Caco-2 (cell line): ENCODE results near the gene PI4KA. TPM values are rescaled to one million over a fixed set of nuclear protein-coding genes. Genes with fewer than 3 reads are reported as not detected.

Experiments used
- BruUV-seq: library from RNA; stranded (reverse); fragments of 400-500 nt; replicated peaks from 2 replicates; lab custom pipeline; 2021; lab: Mats Ljungman, UMichigan
- CTCF ChIA-PET: fragments of 300-600 bp; sonication (Branson Sonifier 250); formaldehyde crosslinking; loops from one replicate; lab custom pipeline; 2022; ENCODE audit warnings: antibody characterized with exemption; lab: Charles Lee
- POLR2A ChIA-PET: fragments of 300-600 bp; sonication (Branson Sonifier 250); formaldehyde crosslinking; loops from one replicate; lab custom pipeline; 2022; ENCODE audit warnings: antibody characterized with exemption; lab: Charles Lee
- DNase-seq, 2 experiments: peaks; one replicate each; pipeline versions ENCODE4 v3.0.0 to v3.0.0-alpha.2; 2020 to 2022
- H3K27me3 ChIP-seq: replicated peaks from 2 replicates; pipeline ENCODE4 v1.6.0; 2011; ENCODE audit warnings: low read length; ENCODE audit not compliant: control insufficient read depth, insufficient read depth
- H3K36me3 ChIP-seq: 2 replicates; pipeline ENCODE4 v1.5.1; 2011; ENCODE audit warnings: low read length; ENCODE audit not compliant: control insufficient read depth, insufficient read depth
- H3K4me1 ChIP-seq: fragments of 250-450 bp; sonication (Bioruptor Pico); 2 replicates; pipeline ENCODE4 v1.5.1; 2020; ENCODE audit warnings: mild to moderate bottlenecking
- H3K4me3 ChIP-seq: 2 replicates; pipeline ENCODE4 v1.5.1; 2011; ENCODE audit warnings: low read depth, mild to moderate bottlenecking, control low read depth, low read length
- H3K9me3 ChIP-seq: fragments of 250-450 bp; sonication (Bioruptor Pico); 2 replicates; pipeline ENCODE4 v1.5.1; 2020; ENCODE audit warnings: mild to moderate bottlenecking, moderate library complexity
- H3K27ac Mint-ChIP-seq: one replicate; pipeline ENCODE4 v1.8.0; 2022; ENCODE audit warnings: mixed read lengths; ENCODE audit not compliant: unreplicated experiment
- H3K27me3 Mint-ChIP-seq: one replicate; pipeline ENCODE4 v1.8.0; 2022; ENCODE audit warnings: mixed read lengths; ENCODE audit not compliant: insufficient read depth, unreplicated experiment
- H3K36me3 Mint-ChIP-seq: one replicate; pipeline ENCODE4 v1.8.0; 2022; ENCODE audit warnings: mild to moderate bottlenecking, mixed read lengths; ENCODE audit not compliant: insufficient read depth, unreplicated experiment
- H3K4me1 Mint-ChIP-seq: one replicate; pipeline ENCODE4 v1.8.0; 2022; ENCODE audit warnings: low read depth, mixed read lengths; ENCODE audit not compliant: unreplicated experiment
- H3K4me3 Mint-ChIP-seq: one replicate; pipeline ENCODE4 v1.8.0; 2022; ENCODE audit warnings: mild to moderate bottlenecking, moderate library complexity, mixed read lengths; ENCODE audit not compliant: unreplicated experiment
- H3K9me3 Mint-ChIP-seq: one replicate; pipeline ENCODE4 v1.8.0; 2022; ENCODE audit warnings: mixed read lengths; ENCODE audit not compliant: unreplicated experiment
- CTCF ChIP-seq, 2 experiments: fragments of 200-600 bp in 1 of 2; IDR thresholded peaks; 1 replicate in 1 of 2; 2 replicates in 1 of 2; pipeline versions ENCODE4 v1.5.1 to v1.8.0; 2011 to 2022; ENCODE audit warnings: antibody characterized with exemption in 1 of 2, control low read depth in 1 of 2, inconsistent platforms in 1 of 2, low read depth in 1 of 2, low read length in 1 of 2, mild to moderate bottlenecking in 1 of 2, moderate library complexity in 1 of 2; ENCODE audit not compliant: insufficient read depth in 1 of 2, severe bottlenecking in 1 of 2, unreplicated experiment in 1 of 2
- intact Hi-C: fragments of 100-400 bp; cut with micrococcal nuclease; formaldehyde crosslinking; loops from one replicate; pipeline ENCODE4 v1.10.0; 2022; ENCODE audit not compliant: unreplicated experiment
- total RNA-seq: library from RNA; stranded (reverse); gene quantifications from 2 replicates; pipeline ENCODE4 v1.2.3, GENCODE V29; 2022

Gene PI4KA
- total RNA-seq, 1 experiment from 2014 or later = 66.9 TPM

- H3K4me1 ChIP-seq = no peaks in the 10 kb centered on the region
- H3K4me1 Mint-ChIP-seq = no peaks in the 10 kb centered on the region
- ChIA-PET POLR2A (no interaction called here), CTCF (interaction anchor here (0.6 kb wide), 2 partner anchors 139 to 328 kb away, joined by 4 to 7 read pairs; no protein-coding TSS in a partner anchor)
- H3K27me3 ChIP-seq = no peaks in the 10 kb centered on the region
- H3K4me3 ChIP-seq = no peak overlapping the region
- no peak for DNase-seq
- H3K4me3 Mint-ChIP-seq = no peak overlapping the region
- H3K27me3 Mint-ChIP-seq = no peaks in the 10 kb centered on the region
- H3K27ac Mint-ChIP-seq = no peak overlapping the region
- intact Hi-C loops = no loop called here
- H3K36me3 ChIP-seq = peaks cover 4% of the 10 kb centered on the region
- no peaks in the 10 kb centered on the region for H3K9me3 Mint-ChIP-seq
- no peaks in the 10 kb centered on the region for H3K9me3 ChIP-seq
- no TSS peak for BruUV-seq
- peaks cover 21% of the 10 kb centered on the region for H3K36me3 Mint-ChIP-seq
- TF ChIP-seq CTCF (IDR thresholded peaks at IDR 0.05; ENCODE audit: insufficient read depth in 1 of 2, low read depth in 1 of 2, low read length in 1 of 2, severe bottlenecking in 1 of 2, unreplicated experiment in 1 of 2) = peak in 1 of 2 experiments; percentile 8
Observed at GRCh38 chr22:20746431-20747189, 112.0 kb downstream of the PI4KA start.

- no peak for TF ChIP-seq CTCF (IDR thresholded peaks at IDR 0.05; ENCODE audit: insufficient read depth in 1 of 2, low read depth in 1 of 2, low read length in 1 of 2, severe bottlenecking in 1 of 2, unreplicated experiment in 1 of 2)
- ChIA-PET POLR2A (no interaction called here), CTCF (no interaction called here)
- BruUV-seq = no TSS peak
- Mint-ChIP-seq H3K9me3 (peaks cover 10% of the 10 kb centered on the region), H3K4me3 (no peak overlapping the region), H3K36me3 (peaks cover 29% of the 10 kb centered on the region), H3K4me1 (no peaks in the 10 kb centered on the region), H3K27me3 (no peaks in the 10 kb centered on the region), H3K27ac (no peak overlapping the region)
- H3K4me3 ChIP-seq = no peak overlapping the region
- peaks cover 4% of the 10 kb centered on the region for H3K36me3 ChIP-seq
- no peaks in the 10 kb centered on the region for H3K9me3 ChIP-seq
- DNase-seq = no peak
- intact Hi-C loops = no loop called here
- H3K27me3 ChIP-seq = no peaks in the 10 kb centered on the region
- no peaks in the 10 kb centered on the region for H3K4me1 ChIP-seq
Observed at GRCh38 chr22:20745119-20745518, 113.5 kb downstream of the PI4KA start.

GRCh38 chr22:20744456-20744855 lies 114.2 kb downstream of the PI4KA start:
- Histone ChIP-seq H3K27me3 (no peaks in the 10 kb centered on the region), H3K4me1 (no peaks in the 10 kb centered on the region), H3K4me3 (no peak overlapping the region), H3K9me3 (no peaks in the 10 kb centered on the region), H3K36me3 (peaks cover 4% of the 10 kb centered on the region)
- intact Hi-C loops = no loop called here
- no peak overlapping the region for H3K4me3 Mint-ChIP-seq
- no TSS peak for BruUV-seq
- no peak for DNase-seq
- peaks cover 15% of the 10 kb centered on the region for H3K9me3 Mint-ChIP-seq
- H3K4me1 Mint-ChIP-seq = no peaks in the 10 kb centered on the region
- ChIA-PET CTCF (no interaction called here), POLR2A (no interaction called here)
- H3K27me3 Mint-ChIP-seq = no peaks in the 10 kb centered on the region
- H3K36me3 Mint-ChIP-seq = peaks cover 33% of the 10 kb centered on the region
- H3K27ac Mint-ChIP-seq = no peak overlapping the region
- no peak for TF ChIP-seq CTCF (IDR thresholded peaks at IDR 0.05; ENCODE audit: insufficient read depth in 1 of 2, low read depth in 1 of 2, low read length in 1 of 2, severe bottlenecking in 1 of 2, unreplicated experiment in 1 of 2)
